Mucosa of descending colon (tissue), 3 donors: ENCODE measurements around the gene GPR162. TPM values are rescaled to one million over a fixed set of nuclear protein-coding genes. Genes with fewer than 3 reads are reported as not detected.

Source experiments
- ATAC-seq: fragments of 200-7000 bp; cut with Tn5 transposase; one replicate; pipeline ENCODE4 v1.9.1; 2020; ENCODE audit warnings: mild to moderate bottlenecking, moderate library complexity
- DNase-seq, 3 donors: peaks; one replicate each; pipeline ENCODE4 v3.0.0-alpha.2; 2020
- H3K36me3 ChIP-seq: fragments of 200-600 bp; one replicate; pipeline ENCODE4 v1.8.0; 2021; ENCODE audit warnings: low read depth, mild to moderate bottlenecking
- H3K4me1 ChIP-seq: fragments of 200-600 bp; one replicate; pipeline ENCODE4 v1.8.0; 2021; ENCODE audit warnings: low read depth, mild to moderate bottlenecking
- H3K4me3 ChIP-seq: fragments of 200-600 bp; one replicate; pipeline ENCODE4 v1.8.0; 2021; ENCODE audit warnings: mild to moderate bottlenecking
- H3K9me3 ChIP-seq: fragments of 200-600 bp; one replicate; pipeline ENCODE4 v1.8.0; 2021; ENCODE audit warnings: mild to moderate bottlenecking
- intact Hi-C, 2 donors: fragments of 100-400 bp; cut with DNase I in 1 of 2; cut with micrococcal nuclease in 1 of 2; formaldehyde crosslinking; loops; one replicate each; pipeline versions ENCODE4 v1.11.0 to v1.11.1; 2022; cut with DNase I, micrococcal nuclease
- total RNA-seq, 3 donors: library from RNA; stranded (reverse); fragmentation: NEBNext Ultra II Directional in 2 of 3; extraction: Animal tissue kit (Norgen Biotek cat#: 25700) in 2 of 3; gene quantifications; one replicate each; pipeline versions ENCODE4 v1.2.1 to v1.2.4, GENCODE V29; 2021 to 2023
- TF ChIP-seq, protein P1 (sequence below): fragments of 200-600 bp; IDR thresholded peaks from one replicate; pipeline ENCODE4 v1.8.0; 2022; ENCODE audit warnings: antibody characterized with exemption, mild to moderate bottlenecking
- donor health status: DM: no; HTN: no; CAD: no; lungs with moderate emphysema.
- donor health status: DM: no; HTN: no; CAD: no.
- donor health status: DM: no; HTN: yes; CAD: no.

GPR162 gene
- total RNA-seq, 3 donors from 2014 or later, result 1.7 to 18.6 (median 3.1) TPM

DNA sequence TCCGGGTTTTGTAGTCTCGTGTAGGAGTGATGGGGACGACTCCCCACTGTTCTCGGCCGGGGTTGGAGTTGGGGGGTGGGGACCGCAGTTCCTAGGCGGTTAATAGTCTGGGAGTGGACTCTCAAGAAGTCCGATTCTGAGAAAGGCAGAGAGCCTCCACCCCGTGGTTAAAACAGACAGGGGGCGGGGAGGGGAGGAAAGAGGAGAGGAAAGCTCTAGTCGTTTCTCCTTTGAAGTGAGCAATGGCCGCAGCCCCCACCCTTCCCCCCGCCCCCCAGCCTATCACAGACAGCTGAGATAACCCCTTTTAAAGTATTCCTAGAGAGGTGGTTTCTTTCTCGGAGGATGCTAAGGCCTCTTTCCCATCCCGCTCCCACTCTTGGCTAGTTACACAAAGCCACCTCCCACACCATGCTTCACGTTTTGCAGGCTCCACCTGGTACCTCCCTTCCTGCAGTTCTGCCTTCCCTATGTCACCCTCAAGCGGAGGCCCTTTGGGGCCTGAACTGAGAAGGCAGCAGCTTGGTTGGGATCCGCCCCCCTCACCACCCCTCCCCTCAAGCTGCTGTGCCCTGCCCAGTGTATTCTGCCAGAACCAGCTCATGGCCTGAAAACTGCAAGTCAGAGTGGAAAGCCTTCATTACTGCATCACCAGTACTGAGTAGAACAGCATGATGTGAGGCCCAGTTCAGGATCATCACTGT, 31.2 kb downstream of the GPR162 start:
- DNase-seq, result peak in 2 of 3 donors; percentile 47 to 72
- no peaks in the 10 kb centered on the region for H3K36me3 ChIP-seq
- peak overlapping the region; percentile 33 for H3K4me3 ChIP-seq
- no peak for ATAC-seq
- no peaks in the 10 kb centered on the region for H3K9me3 ChIP-seq
- TF ChIP-seq, protein P1, sequence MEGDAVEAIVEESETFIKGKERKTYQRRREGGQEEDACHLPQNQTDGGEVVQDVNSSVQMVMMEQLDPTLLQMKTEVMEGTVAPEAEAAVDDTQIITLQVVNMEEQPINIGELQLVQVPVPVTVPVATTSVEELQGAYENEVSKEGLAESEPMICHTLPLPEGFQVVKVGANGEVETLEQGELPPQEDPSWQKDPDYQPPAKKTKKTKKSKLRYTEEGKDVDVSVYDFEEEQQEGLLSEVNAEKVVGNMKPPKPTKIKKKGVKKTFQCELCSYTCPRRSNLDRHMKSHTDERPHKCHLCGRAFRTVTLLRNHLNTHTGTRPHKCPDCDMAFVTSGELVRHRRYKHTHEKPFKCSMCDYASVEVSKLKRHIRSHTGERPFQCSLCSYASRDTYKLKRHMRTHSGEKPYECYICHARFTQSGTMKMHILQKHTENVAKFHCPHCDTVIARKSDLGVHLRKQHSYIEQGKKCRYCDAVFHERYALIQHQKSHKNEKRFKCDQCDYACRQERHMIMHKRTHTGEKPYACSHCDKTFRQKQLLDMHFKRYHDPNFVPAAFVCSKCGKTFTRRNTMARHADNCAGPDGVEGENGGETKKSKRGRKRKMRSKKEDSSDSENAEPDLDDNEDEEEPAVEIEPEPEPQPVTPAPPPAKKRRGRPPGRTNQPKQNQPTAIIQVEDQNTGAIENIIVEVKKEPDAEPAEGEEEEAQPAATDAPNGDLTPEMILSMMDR, result no peak
- H3K4me1 ChIP-seq, result peaks cover 19% of the 10 kb centered on the region
- intact Hi-C loops, result no loop called here

DNA sequence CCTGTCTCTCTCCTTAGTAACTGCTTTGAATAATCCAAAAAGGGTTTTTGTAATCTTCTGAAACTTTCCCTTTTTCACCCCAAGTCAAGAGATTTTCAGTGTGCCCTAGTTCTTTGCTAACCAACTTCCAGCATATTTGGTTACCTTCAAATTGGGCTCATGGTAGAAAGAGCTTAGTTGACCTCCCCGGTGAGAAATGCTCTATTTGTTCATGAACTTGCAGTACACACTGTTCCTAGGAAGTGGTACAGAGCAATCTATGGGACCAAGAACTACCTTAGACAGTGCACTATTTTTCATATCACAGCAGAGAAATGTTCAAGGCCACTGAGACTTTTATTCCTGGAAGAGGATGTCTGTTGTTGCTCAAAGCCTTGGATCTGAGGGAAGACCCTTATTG, 32.0 kb downstream of the GPR162 start:
- H3K4me1 ChIP-seq, result peaks cover 19% of the 10 kb centered on the region
- no peak overlapping the region for H3K4me3 ChIP-seq
- TF ChIP-seq, protein P1, result no peak
- ATAC-seq (no peak), DNase-seq (no peak)
- intact Hi-C loops, result no loop called here
- no peaks in the 10 kb centered on the region for H3K36me3 ChIP-seq
- no peaks in the 10 kb centered on the region for H3K9me3 ChIP-seq

DNA sequence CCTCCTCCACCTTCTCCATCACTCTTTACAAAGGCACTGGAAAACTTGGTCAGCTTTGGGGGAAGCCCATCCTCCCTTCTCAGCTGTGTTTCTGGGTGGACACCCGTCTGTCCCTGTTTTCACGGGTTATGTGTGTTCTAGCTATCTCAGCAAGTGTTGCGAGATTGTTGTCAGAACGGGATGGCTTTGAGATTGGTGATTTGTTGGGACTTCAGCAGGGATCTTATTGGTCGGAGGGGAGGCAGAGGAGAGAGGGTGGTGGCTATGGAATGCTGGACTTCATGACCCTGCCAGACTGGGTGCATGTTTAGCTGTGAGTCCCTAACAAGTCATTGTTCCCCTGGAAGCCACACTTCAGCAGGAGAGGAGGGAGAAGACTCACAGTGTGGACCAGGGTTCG, 32.4 kb downstream of the GPR162 start:
- TF ChIP-seq, protein P1, result no peak
- intact Hi-C loops, result no loop called here
- no peak overlapping the region for H3K4me3 ChIP-seq
- ATAC-seq, result no peak
- H3K9me3 ChIP-seq, result no peaks in the 10 kb centered on the region
- H3K36me3 ChIP-seq, result no peaks in the 10 kb centered on the region
- no peak for DNase-seq
- H3K4me1 ChIP-seq, result peaks cover 19% of the 10 kb centered on the region

DNA sequence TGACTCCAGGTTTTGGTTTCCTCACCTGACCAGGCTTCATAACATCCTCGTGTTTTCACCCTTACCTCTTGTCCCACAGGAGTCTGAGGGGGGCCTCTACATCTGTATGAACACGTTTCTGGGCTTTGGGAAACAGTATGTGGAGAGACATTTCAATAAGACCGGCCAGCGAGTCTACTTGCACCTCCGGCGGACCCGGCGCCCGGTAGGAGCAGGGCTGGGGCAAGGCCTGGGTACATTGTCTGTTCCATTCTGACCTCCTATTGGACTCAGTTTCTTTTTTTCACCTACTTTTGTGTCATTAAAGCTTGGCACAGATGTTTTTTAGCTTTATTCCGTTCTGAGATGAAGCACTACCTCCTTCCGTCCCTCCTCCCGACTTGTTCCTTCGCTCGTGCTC, 33.7 kb downstream of the GPR162 start:
- TF ChIP-seq, protein P1, result no peak
- no peak for DNase-seq
- Histone ChIP-seq H3K36me3 (no peaks in the 10 kb centered on the region), H3K9me3 (no peaks in the 10 kb centered on the region), H3K4me3 (no peak overlapping the region), H3K4me1 (peaks cover 19% of the 10 kb centered on the region)
- ATAC-seq, result no peak
- intact Hi-C loops, result no loop called here

DNA sequence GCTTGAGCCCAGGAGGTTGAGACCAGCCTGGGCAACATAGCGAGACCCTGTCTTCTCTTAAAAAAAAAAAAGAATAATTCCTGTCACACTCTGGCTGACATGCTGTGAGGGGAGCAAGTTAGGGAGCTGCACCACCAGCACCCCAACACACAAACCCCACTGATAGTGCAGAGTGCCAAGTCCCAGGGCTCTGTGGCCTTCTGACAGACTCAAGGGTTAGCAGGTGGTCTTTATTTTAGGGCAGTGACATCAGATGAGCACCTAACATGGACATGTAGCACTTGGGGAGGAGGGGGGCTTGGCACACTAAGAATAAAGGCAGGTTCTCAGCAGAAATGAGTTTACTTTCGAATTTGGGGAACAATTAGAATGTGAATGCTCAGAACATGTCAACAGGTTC, 37.2 kb downstream of the GPR162 start:
- Histone ChIP-seq H3K4me3 (no peak overlapping the region), H3K4me1 (peaks cover under 1% of the 10 kb centered on the region), H3K36me3 (peaks cover 7% of the 10 kb centered on the region), H3K9me3 (no peaks in the 10 kb centered on the region)
- ATAC-seq (no peak), DNase-seq (no peak)
- TF ChIP-seq, protein P1, result no peak
- intact Hi-C loops, result no loop called here
